Measurements from ENCODE around the gene KPNA3.

- no peak for TF ChIP-seq CTCF (IDR thresholded peaks at IDR 0.05)
- no peak for TF ChIP-seq POLR2A (IDR thresholded peaks at IDR 0.05)
Measured at GRCh38 chr13:49792550-49793324, at the start of gene KPNA3.
